GM23338 (cell line): ENCODE measurements around the gene TUB. TPM values are rescaled to one million over a fixed set of nuclear protein-coding genes. Genes with fewer than 3 reads are reported as not detected.

Experiments used
- ATAC-seq: fragments of 200-7000 bp; cut with Tn5 transposase; 3 replicates; pipeline ENCODE4 v1.9.1; 2020
- DNase-seq: peaks from one replicate; pipeline ENCODE4 v3.0.0-alpha.2; 2015; ENCODE audit warnings: low spot score
- H2AFZ ChIP-seq: fragments of 200-600 bp; sonication (generic); 2 replicates; pipeline ENCODE4 v1.8.0; 2016; ENCODE audit warnings: antibody characterized with exemption, mild to moderate bottlenecking, moderate library complexity
- H3F3A ChIP-seq: fragments of 200-600 bp; sonication (generic); replicated peaks from 2 replicates; pipeline ENCODE4 v1.8.0; 2017; ENCODE audit warnings: antibody characterized with exemption, mixed run types, low read depth
- H3K27ac ChIP-seq: fragments of 200-600 bp; sonication (generic); 2 replicates; pipeline ENCODE4 v1.6.1; 2016; ENCODE audit warnings: low read depth
- H3K27me3 ChIP-seq: fragments of 200-600 bp; sonication (generic); 2 replicates; pipeline ENCODE4 v1.8.0; 2016; ENCODE audit warnings: mild to moderate bottlenecking, mixed run types, moderate library complexity; ENCODE audit not compliant: insufficient read depth
- H3K36me3 ChIP-seq: fragments of 200-600 bp; sonication (generic); 2 replicates; pipeline ENCODE4 v1.8.0; 2016; ENCODE audit warnings: mild to moderate bottlenecking; ENCODE audit not compliant: insufficient read depth
- H3K4me1 ChIP-seq: fragments of 200-600 bp; sonication (generic); 2 replicates; pipeline ENCODE4 v1.8.0; 2016; ENCODE audit warnings: mild to moderate bottlenecking, moderate library complexity; ENCODE audit not compliant: insufficient read depth
- H3K4me2 ChIP-seq: fragments of 200-600 bp; sonication (generic); 2 replicates; pipeline ENCODE4 v1.7.1; 2017; ENCODE audit warnings: mixed run types
- H3K4me3 ChIP-seq: fragments of 200-600 bp; sonication (generic); 2 replicates; pipeline ENCODE4 v1.6.1; 2016; ENCODE audit warnings: mixed run types
- H3K79me2 ChIP-seq: fragments of 200-600 bp; sonication (generic); replicated peaks from 2 replicates; pipeline ENCODE4 v1.8.0; 2017; ENCODE audit warnings: mild to moderate bottlenecking; ENCODE audit not compliant: insufficient read depth
- H3K9me2 ChIP-seq: fragments of 200-600 bp; sonication (generic); 2 replicates; pipeline ENCODE4 v1.8.0; 2017; ENCODE audit not compliant: insufficient read depth
- H4K20me1 ChIP-seq: fragments of 200-600 bp; sonication (generic); replicated peaks from 2 replicates; pipeline ENCODE4 v1.8.0; 2017; ENCODE audit warnings: mild to moderate bottlenecking; ENCODE audit not compliant: insufficient read depth
- H3K27ac Mint-ChIP-seq: 2 replicates; pipeline ENCODE4 v1.8.0; 2020; ENCODE audit warnings: inconsistent platforms, mild to moderate bottlenecking, moderate library complexity, mixed read lengths
- H3K27me3 Mint-ChIP-seq: 3 replicates; pipeline ENCODE4 v1.8.0; 2022; ENCODE audit warnings: low read depth, mild to moderate bottlenecking, moderate library complexity, mixed read lengths, inconsistent platforms; ENCODE audit not compliant: insufficient read depth, poor library complexity
- H3K36me3 Mint-ChIP-seq: 3 replicates; pipeline ENCODE4 v1.8.0; 2021; ENCODE audit warnings: low read depth, mild to moderate bottlenecking, inconsistent platforms, moderate library complexity, mixed read lengths
- H3K4me1 Mint-ChIP-seq: 3 replicates; pipeline ENCODE4 v1.8.0; 2020; ENCODE audit warnings: mild to moderate bottlenecking, inconsistent platforms, mixed read lengths
- H3K4me3 Mint-ChIP-seq: 3 replicates; pipeline ENCODE4 v1.8.0; 2021; ENCODE audit warnings: moderate library complexity, mild to moderate bottlenecking, inconsistent platforms, mixed read lengths
- H3K9me3 Mint-ChIP-seq: 3 replicates; pipeline ENCODE4 v1.8.0; 2020; ENCODE audit warnings: moderate library complexity, mild to moderate bottlenecking, inconsistent platforms, mixed read lengths
- CREB1 ChIP-seq: fragments of 250-450 bp; sonication (Bioruptor Pico); IDR thresholded peaks from 2 replicates; pipeline ENCODE4 v1.5.0; 2020; ENCODE audit warnings: low read depth, mild to moderate bottlenecking, moderate library complexity
- CTCF ChIP-seq, 2 experiments: fragments of 200-600 bp in 1 of 2; sonication (generic) in 1 of 2; conservative IDR thresholded peaks; 2 replicates each; pipeline versions ENCODE4 v1.5.1 to v1.6.1; 2016 to 2017; ENCODE audit warnings: antibody characterized with exemption in 2 of 2, low read depth in 2 of 2, mild to moderate bottlenecking in 2 of 2, moderate library complexity in 1 of 2
- ETS1 ChIP-seq: IDR thresholded peaks from 2 replicates; pipeline ENCODE4 v1.6.1; 2016; ENCODE audit warnings: antibody characterized with exemption
- EZH2 ChIP-seq: fragments of 200-600 bp; sonication (generic); IDR thresholded peaks from one replicate; pipeline ENCODE4 v1.8.0; 2017; ENCODE audit warnings: antibody characterized with exemption, mild to moderate bottlenecking, low read depth; ENCODE audit not compliant: unreplicated experiment
- EZH2phosphoT487 ChIP-seq: fragments of 200-600 bp; sonication (generic); IDR thresholded peaks from one replicate; pipeline ENCODE4 v1.8.1; 2018; ENCODE audit warnings: antibody characterized with exemption; ENCODE audit not compliant: unreplicated experiment
- JUNB ChIP-seq: IDR thresholded peaks from one replicate; pipeline ENCODE4 v1.6.1; 2016; ENCODE audit warnings: antibody characterized with exemption; ENCODE audit not compliant: unreplicated experiment
- NANOG ChIP-seq: IDR thresholded peaks from 2 replicates; pipeline ENCODE4 v1.6.1; 2016; ENCODE audit warnings: antibody characterized with exemption, borderline replicate concordance
- POLR2AphosphoS5 ChIP-seq: IDR thresholded peaks from 2 replicates; pipeline ENCODE4 v1.6.1; 2016; ENCODE audit warnings: antibody characterized with exemption, low read depth
- REST ChIP-seq: IDR thresholded peaks from one replicate; pipeline ENCODE4 v1.6.1; 2018; ENCODE audit warnings: antibody characterized with exemption; ENCODE audit not compliant: unreplicated experiment
- STAT1 ChIP-seq: IDR thresholded peaks from one replicate; pipeline ENCODE4 v1.6.1; 2016; ENCODE audit warnings: antibody characterized with exemption; ENCODE audit not compliant: unreplicated experiment
- ZNF114 ChIP-seq: fragments of 250-450 bp; sonication (Bioruptor Pico); IDR thresholded peaks from 2 replicates; pipeline ENCODE4 v1.5.0; 2020; ENCODE audit warnings: mild to moderate bottlenecking, moderate library complexity
- ZNF331 ChIP-seq: fragments of 250-450 bp; sonication (Bioruptor Pico); IDR thresholded peaks from 2 replicates; pipeline ENCODE4 v1.5.0; 2020; ENCODE audit warnings: low read depth, mild to moderate bottlenecking, moderate library complexity
- ZNF462 ChIP-seq: fragments of 250-450 bp; sonication (Bioruptor Pico); IDR thresholded peaks from 2 replicates; pipeline ENCODE4 v1.5.0; 2020; ENCODE audit warnings: mild to moderate bottlenecking, moderate library complexity
- polyA plus RNA-seq: library from polyadenylated mRNA; unstranded; fragments of >200 nt; fragmentation: Nextera tagmentation; extraction: Ambion mirVana; gene quantifications from 2 replicates; pipeline ENCODE4 v1.2.1, GENCODE V29; 2016
- total RNA-seq: library from RNA; depleted of rRNA; stranded (reverse); fragments of >200 nt; shearing (Covaris generic); gene quantifications from 2 replicates; pipeline ENCODE4 v1.2.3, GENCODE V29; 2014

Gene TUB
- total and polyA plus RNA-seq, 2 experiments from 2014 or later, result 5.5 to 30.4 TPM

GRCh38 chr11:8086571-8086970 is 5.6 kb downstream of the TUB start:
- H3K36me3 Mint-ChIP-seq, result no peaks in the 10 kb centered on the region
- Histone ChIP-seq H3K4me2 (0 out of 2 replicates have a peak overlapping the region, but pooled peaks have one; percentile 12), H3K79me2 (peaks cover 30% of the 10 kb centered on the region), H3K4me1 (peaks cover 51% of the 10 kb centered on the region), H3K9me2 (no peaks in the 10 kb centered on the region; the same call in 1 of the 2 replicates), H2AFZ (no peak overlapping the region), H3K4me3 (no peak overlapping the region), H3K27me3 (peaks cover 6% of the 10 kb centered on the region; the same call in 1 of the 2 replicates), H3F3A (0 out of 2 replicates have a peak, but pooled peaks cover 3% of the 10 kb centered on the region), H4K20me1 (peaks cover 18% of the 10 kb centered on the region), H3K27ac (no peak overlapping the region), H3K36me3 (no peaks in the 10 kb centered on the region)
- H3K4me1 Mint-ChIP-seq, result peaks cover 61% of the 10 kb centered on the region
- no peaks in the 10 kb centered on the region; the same call in 2 of the 3 replicates for H3K9me3 Mint-ChIP-seq
- H3K4me3 Mint-ChIP-seq, result no peak overlapping the region
- no peak overlapping the region for H3K27ac Mint-ChIP-seq
- H3K27me3 Mint-ChIP-seq, result peaks cover 20% of the 10 kb centered on the region
- TF ChIP-seq EZH2phosphoT487 (no peak), CTCF (conservative IDR thresholded peaks at IDR 0.05; ENCODE audit: low read depth in 2 of 2) (no peak), ZNF114 (CRISPR knock-in tag) (no peak), ZNF331 (CRISPR knock-in tag) (no peak), STAT1 (no peak), REST (no peak), CREB1 (CRISPR knock-in tag) (no peak), ZNF462 (CRISPR knock-in tag) (no peak), EZH2 (no peak), JUNB (no peak), NANOG (no peak), POLR2AphosphoS5 (no peak), ETS1 (no peak)
- no peak for DNase-seq
- ATAC-seq, result no peak
